HG03196 (cell line): ENCODE results near the gene C21orf58.
"Not testable (repeated sequence)": the region's sequence is repeated elsewhere in the genome, so short reads cannot be mapped to it uniquely, and the experiment has no call there.

Experiments used
- ATAC-seq: cut with Tn5 transposase; IDR thresholded peaks from one replicate; pipeline ENCODE4 v1.9.1; 2021; ENCODE audit not compliant: unreplicated experiment

C21orf58 gene

DNA sequence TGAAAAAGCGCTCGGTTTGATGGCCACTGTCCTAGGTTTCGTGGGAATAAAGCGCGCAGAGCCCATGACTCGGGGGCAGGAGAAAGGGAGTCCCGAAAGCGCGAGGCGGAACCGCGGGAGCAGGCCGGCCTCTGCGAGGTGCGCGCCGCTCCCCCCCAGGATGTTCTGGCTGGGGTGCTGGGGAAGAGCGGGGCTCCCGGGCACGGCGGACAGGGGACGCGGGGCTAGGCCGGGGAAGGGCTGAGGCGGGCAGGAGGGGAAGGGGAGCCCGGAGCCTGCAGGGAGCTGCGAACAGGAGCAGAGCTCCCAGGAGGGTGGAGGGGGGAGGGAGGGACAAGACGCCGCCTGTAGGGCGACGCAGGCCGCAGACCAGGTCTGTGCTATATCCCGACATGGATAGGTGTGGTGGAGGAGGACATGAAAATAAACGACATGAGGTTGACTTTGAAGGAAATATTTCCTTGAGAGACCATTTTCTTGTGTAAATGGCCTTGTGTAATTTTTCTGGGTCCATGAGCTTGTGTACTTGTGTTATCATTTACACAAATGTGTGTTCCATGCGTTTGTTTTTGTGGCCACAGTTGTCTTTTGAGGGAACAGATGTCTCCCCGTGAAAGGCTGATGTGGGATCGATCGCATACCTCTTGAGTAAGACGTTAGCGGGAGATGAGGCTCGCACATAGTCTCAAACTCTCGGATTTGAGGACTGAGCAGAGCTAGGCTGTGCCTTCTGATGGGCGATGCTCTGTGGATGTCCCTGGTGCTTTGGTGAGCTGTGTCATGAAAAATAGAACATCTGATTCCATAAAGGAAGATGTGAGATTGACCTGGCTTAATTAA lies 1.6 kb upstream of the C21orf58 start:
- ATAC-seq, result no peak

DNA sequence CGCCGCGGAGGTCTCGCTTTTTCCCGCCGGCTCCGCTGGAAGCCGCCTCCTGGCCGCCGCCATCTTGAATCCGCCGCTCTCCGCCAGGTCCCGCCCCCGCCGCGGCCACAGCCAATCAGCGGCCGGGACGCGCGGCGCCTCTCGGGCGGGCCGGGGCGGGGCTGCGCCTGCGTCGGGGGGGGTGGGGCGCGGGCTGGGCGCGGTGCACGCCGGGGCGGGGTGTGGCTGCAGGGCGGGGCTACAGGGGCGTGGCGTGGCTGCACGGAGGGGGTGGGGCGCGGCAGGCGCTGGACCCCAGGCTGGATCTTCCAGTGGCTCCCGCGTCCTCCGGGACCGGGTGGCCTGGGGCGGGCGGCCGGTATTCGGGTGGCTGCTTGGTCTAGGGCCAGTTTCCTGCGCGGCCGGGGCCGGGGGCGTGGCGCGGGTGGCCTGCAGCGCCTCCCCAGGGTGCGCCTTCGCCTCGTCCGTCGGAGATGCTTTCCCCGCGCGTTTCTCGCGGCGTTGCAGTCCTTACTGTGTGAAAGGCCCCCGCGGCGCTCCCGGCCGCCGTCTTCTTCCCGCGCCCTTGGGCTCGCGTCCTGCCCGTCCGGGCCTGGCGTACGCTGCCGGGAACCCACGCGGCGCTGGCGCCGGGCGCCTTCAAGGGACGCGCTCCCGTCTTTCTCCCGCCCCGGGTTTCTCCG lies 861 bp upstream of the C21orf58 start:
- ATAC-seq, result peak; percentile 47

DNA sequence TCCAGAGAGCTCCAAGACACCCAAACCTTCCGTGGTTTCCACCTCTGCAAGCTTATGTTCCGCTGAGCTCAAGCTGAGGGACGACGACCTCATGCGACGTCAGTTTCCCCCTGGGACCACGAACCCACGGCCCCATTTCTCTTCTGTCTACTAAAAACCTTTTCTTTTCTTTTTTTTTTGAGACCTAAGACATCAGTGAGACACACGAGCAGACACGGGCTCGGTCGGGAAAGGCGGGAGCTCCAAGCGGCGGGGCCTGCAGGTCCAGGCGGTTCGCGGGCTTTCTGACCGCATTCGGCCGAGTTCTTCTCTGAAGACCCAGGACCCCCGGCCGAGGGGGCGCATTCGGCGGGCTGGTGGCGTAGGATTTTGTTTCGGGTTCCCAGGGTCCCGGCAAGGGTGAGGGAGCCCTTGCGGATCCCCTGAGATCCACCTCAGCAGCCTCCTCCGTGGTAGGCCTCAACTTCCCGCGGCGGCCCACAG lies 402 bp downstream of the C21orf58 start:
- ATAC-seq, result peak; percentile 10

DNA sequence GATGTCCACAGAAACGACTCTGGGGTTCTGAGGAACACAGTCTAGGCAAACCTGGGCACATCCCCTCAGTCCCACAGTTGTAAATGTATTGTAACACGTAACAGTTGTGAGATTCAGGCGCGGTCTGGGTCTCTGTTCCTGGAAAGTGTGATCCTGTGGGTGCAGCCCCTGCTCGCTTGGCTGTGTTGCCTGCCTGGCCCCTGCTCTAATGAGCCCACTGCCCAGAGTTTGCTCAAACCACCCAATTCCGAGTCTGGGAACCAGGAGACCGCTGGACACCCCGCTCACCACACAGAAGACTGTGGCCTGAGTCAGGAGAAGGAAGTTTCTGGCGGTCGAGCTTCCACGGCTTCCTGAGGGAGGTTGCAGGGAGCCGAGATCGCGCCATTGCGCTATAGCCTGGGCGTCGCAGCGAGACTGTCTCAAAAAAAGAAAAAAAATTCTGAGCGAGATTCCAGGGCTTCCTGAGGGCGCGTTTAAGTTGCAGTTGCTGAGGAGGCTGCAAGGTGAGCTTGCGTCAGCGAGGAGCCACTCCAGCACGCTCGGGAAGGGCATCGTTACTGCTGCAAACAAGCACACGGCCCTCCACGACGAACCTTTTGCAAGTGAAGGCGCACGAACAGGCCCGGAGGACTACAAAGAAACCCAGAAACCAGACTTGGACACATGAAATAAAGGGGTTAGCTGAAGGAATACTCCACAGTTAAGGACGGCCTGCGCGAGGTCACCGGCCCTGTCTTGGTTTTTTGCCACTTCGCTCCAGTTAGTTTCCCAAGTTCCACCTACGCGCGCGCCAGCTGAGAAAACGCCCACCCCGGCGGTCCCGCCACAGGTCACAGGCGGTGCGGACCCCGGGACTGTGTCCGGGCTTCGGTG lies 1.1 kb downstream of the C21orf58 start:
- ATAC-seq, result no peak

DNA sequence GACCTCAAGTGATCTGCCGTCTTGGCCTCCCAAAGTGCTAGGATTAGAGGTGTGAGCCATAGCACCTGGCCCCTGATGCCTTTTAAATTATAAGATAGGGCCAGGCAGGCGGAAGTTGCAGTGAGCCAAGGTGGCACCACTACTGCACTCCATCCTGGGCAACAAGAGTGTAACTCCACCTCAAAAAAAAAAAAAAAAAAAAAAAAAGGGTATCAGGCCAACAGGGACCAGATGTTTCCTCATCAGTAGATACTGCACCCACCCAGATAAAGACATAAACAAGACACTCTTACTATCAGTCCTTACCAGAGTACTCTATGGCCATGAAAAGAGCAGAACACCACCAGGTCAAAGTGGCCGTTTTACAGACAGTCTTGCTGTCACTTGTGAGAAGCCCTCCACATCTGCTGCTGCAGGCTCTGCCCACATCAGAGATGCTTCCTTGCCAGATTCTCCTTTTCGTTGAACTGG lies 3.3 kb downstream of the C21orf58 start:
- ATAC-seq, result no peak

DNA sequence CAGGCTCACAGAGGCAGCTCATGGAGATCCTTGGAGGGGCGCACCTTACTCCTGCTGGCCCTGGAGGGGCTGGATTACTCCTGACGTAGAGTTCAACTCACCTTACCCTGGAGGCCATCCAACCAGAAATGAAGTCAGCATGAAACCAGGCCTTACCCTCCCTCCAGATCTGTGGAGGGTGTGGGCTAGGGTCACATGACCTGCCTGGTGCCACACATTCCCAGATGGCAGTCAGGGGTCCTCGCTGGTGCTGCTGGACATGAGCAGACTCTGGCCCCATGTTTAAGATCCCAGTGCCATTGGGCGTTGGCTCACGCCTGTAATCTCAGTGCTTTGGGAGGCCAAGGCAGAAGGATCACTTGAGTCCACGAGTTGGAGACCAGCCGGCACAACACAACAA lies 4.5 kb downstream of the C21orf58 start:
- no peak for ATAC-seq

DNA sequence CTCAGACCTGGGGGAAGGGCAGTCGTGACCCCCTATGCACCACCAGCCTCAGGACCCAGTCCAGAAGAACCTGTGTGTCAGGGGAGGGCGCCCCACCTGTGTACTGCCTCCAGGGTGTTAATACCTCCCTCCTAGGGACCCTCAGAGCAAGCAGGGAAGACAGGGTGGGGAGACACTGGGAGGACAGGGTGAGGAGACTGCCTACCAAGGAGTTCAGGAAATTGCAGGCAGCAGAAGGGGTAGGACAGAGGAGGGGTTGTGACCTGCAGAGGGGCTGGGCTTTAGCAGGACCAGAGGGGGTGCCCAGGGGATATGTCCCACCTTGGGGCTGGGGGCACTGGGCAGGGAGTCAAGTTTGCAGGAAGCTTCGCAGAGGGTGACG lies 5.2 kb downstream of the C21orf58 start:
- no peak for ATAC-seq

DNA sequence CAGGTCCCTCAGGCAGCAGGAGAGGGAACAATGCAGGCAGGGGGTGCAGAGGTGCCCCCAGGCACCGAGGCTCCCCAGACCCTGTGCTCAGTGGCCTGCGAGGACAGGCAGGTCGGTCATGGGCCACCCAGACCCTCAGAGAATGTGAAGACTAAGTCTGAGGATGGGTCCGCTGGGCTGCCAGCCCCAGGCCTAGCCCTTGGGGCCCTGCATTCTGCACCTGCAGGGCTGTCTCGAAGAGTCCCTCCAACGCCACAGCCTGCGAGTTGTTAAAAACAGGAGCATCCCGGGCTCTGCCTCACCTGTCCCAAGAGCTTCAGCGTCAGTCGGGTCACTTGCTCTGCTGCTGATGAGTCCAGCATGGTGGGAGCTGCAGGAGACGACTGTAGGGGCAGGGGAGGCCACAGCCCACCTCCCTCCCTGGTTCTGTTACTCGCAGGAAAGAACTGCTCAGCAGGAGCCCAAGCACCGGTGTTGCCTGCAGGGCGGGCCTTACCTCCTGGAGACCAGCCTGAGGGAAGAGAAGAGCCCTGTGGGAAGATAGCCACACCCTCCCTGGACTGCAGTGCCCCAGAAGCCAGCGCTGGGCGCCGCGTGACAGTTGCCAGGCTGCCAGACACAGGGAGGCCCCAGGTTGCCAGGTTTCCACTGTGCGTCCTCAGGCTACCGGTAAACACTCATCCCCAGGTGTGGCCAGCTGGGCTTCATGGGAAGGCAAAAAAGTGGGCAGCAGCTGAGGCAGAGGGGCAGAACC lies 5.8 kb downstream of the C21orf58 start:
- ATAC-seq, result no peak

DNA sequence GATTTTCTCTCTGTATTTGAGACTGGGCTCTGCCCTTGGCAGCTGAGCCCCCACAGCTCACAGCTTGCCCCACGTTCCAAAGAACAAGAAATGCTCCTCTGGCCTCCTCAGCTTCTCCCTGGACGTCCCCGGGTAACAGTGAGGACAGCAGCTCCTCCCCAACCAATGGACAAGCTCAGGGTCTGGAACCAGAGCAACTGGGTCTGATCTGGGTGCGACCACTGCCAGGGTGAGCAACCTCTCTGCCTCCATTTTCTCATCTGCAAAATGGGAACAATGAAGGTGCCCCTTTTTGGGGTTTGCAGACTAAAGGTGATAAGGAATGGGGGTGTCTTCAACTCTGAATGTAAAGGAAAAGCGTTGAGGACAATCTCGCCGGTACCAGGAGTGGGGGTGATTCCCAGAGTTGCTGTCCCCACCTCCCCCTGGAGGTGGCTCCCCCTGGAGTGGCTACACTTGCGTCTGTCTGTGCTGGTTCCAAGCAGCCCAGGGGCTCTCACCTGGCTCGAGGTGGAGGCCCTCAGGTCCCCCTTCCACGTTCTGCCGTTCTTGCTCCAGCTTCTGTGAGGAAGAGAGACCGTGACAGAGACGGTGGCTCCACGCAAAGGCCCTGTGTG lies 6.9 kb downstream of the C21orf58 start:
- no peak for ATAC-seq

DNA sequence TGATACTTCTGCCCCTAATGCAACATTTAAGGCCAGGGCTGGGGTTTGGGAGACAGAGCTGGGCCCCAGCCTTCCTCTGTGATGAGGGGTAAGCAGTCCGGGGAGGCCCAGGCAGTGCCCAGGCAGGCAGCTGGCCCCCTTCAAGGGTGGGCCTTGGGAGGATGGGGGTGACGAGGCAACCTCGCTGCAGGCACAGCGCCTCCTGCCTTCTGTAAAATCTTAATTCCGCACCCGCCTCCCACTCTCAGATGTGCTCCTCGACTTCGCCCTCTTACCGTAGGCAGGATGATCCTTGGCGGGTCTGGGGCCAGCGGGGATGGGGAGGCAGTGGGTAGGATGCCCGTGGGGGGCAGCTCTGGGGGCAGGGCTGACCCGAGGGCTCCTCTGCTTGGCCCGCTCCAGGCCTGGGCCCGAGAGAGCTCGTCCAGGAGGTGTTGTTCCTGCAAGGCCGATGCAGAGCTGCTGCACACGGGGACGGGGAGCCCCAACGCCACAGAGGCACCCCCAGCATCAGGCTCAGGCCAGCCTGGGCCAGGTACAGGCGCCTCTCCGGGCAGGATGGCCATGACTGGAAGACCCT lies 9.1 kb downstream of the C21orf58 start:
- ATAC-seq, result no peak

DNA sequence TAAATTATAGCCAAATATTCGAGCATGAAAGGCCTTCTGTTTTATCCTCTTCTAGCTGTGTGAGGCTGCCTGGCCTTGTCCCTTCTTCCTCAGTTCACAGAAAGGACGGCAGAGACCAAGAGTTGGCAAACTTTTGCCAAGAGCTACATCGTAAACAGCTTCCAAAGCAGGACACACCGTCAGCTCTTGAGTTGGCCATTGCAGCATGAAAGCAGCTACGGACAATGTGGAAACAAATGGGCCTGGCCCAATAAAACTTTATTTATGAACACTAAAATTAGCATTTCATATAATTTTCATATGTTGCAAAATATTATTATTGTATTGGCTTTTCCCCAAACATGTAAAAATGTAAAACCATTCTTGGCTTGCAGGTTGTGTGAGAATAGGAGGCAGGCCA lies 10.7 kb downstream of the C21orf58 start:
- no peak for ATAC-seq

DNA sequence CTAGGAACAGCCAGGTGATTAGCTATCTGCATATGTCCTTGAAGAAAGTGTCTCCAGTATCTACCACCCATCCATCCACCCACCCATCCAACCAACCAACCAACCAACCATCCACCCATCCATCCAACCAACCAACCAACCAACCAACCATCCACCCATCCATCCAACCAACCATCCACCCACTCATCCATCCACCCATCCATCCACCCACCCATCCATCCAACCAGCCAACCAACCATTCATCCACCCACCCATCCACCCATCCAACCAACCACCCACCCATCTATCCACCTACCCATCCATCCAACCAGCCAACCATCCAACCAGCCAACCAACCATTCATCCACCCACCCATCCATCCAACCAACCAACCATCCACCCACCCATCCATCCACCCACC lies 12.1 kb downstream of the C21orf58 start:
- ATAC-seq, result no peak

DNA sequence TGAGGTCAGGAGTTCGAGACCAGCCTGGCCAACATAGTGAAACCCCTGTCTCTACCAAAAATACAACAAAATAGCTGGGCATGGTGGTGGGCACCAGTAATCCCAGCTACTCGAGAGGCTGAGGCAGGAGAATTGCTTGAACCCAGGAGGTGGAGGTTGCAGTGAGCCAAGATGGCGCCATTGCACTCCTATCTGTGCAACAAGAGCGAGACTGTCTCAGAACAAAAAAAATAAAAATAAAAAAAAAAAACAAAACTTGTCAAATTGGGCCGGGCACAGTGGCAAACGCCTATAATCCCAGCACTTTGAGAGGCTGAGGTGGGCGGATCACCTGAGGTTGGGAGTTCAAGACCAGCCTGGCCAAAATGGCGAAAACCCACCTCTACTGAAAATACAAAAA lies 13.4 kb downstream of the C21orf58 start:
- not testable (repeated sequence) for ATAC-seq

DNA sequence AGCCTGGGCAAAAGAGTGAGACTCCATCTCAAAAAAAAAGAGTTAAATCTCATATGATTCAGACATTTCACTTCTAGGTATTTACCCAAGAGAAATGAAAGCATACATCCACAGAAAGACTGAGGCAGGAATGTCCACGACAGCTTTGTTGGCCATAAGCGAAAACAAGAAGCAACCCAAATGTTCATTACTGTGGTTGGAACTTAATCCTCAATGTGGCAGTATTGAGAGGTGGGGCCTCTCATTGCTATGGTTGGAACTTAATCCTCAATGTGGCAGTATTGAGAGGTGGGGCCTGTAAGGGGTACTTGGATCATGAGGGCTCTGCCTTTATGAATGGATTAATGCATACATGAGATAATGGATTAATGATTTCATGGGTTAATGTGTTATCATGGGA lies 15.2 kb downstream of the C21orf58 start:
- no peak for ATAC-seq

DNA sequence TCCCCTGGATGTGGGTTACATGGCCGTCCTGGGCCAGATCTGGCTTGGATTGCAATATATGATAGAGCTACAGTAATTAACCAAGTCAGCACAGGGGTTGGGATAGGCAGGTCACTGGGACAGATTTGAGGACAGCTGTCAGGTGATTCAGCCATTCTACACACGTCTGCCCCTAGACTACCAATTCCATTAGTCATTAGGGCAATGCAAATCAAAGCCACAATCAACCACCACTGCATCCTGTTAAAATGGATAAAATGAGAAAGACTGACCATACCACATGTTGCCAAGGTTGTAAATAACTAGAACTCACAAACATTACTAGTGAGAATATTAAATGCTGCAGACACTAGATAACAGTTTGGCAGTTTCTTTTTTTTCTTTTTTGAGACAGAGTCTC lies 16.0 kb downstream of the C21orf58 start:
- ATAC-seq, result no peak

DNA sequence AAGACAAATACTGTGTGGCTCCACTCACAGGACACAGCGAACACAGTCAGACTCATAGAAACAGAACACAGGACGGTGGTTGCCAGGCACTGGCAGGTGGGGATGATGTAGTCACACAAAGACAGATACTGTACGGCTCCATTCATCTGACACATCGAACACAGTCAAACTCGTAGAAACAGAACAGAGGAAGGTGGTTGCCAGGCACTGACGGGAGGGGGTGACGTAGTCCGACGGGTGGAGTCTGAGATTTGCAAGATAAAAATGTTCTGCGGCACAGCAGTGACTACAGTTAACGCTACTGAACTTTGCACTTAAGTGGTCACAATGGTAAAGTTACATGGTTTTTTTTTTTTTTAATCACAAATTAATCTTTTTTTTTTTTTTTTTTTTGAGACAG lies 18.7 kb downstream of the C21orf58 start:
- no peak for ATAC-seq

DNA sequence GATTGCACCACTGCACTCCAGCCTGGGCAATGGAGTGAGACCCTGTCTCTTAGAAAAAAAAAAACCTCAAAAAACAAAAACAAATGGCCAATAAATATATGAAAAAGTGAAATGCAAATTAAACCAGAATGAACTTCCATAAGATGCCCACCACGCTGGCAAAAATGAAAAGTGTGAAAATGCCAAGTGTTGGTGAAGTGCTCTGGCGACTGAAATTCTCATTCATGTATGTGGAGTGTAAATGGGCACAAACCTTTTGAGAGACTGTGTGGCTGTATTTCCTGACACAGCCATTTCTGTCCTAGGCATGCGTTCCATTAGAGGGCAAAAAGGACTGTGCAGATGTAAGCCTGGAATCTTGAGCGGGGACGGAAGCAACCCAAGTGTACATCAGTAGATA lies 19.2 kb downstream of the C21orf58 start:
- no peak for ATAC-seq

DNA sequence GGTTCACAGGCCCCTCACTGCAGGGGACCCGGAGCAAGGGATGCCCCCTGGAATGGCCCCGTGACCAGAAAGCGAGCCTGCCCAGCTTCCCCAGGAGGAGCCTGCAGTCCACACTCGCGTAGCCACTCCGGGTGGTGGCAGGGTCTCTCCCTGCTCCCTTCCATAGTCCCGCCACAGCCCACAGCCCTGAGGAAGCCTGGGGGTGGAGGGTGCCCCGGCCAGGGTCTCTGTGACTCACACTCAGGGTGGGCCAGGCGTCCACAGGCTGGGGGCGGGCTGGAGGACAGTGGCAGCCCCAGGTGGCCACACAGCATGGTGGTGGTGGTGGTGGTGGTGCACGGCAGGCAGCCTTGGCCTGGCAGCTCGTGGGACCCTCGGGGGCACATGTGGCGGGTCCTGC lies 21.9 kb downstream of the C21orf58 start:
- ATAC-seq, result no peak

DNA sequence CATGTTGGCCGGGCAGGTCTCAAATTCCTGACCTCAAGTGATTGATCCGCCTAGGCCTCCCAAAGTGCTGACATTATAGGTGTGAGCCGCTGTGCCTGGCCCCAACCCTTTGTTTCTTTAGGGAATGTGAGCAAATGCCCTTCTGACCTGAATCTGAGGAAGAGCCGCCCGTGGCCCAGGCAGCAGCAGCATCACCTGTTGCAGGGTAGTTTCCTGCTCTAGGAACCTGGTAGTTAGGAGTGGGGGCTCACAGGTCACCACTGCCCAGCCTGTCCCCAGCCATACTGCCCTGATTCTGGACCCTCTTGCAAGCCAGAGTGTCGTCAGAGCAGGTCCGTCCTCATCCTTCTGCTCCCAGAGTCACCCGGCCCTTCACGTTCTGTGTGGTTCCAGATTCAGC lies 24.5 kb downstream of the C21orf58 start:
- no peak for ATAC-seq
